Measurements from ENCODE around the gene DNAH12. TPM values are rescaled to one million over a fixed set of nuclear protein-coding genes. Genes with fewer than 3 reads are reported as not detected.

DNAH12 gene
- total and polyA plus RNA-seq, 2 of the 13 experiments (the other 11 are each of a cell fraction or from before 2014, with no cell fraction given) = 0.11 TPM

- TF ChIP-seq RARA (CRISPR knock-in tag; IDR thresholded peaks at IDR 0.05) = no peak
- TF ChIP-seq ATF5 (CRISPR knock-in tag; IDR thresholded peaks at IDR 0.05; ENCODE audit: low read depth) = no peak
- TF ChIP-seq ZFP90 (CRISPR knock-in tag; IDR thresholded peaks at IDR 0.05; ENCODE audit: borderline replicate concordance) = no peak
- TF ChIP-seq BRCA1 (CRISPR knock-in tag; IDR thresholded peaks at IDR 0.05) = no peak
- no peak for TF ChIP-seq PBX2 (CRISPR knock-in tag; IDR thresholded peaks at IDR 0.05)
Measured at GRCh38 chr3:57569859-57570450, 25.8 kb upstream of the DNAH12 start (continued).

- POLR2A ChIA-PET = no interaction called here
- Histone ChIP-seq H3K9ac (ENCODE audit: insufficient read depth, low read depth, low read length) (no peak overlapping the region), H4K20me1 (ENCODE audit: insufficient read depth, low read length) (no peaks in the 10 kb centered on the region), H3K27me3 (ENCODE audit: control insufficient read depth in 1 of 2, insufficient read depth in 2 of 2, low read length in 2 of 2) (no peaks in the 10 kb centered on the region; a peak in 1 of 5 replicates), H3K79me2 (ENCODE audit: insufficient read depth, low read length) (peaks cover 53% of the 10 kb centered on the region), H3K36me3 (replicated peaks in 1 of 2; ENCODE audit: control insufficient read depth in 1 of 2, insufficient read depth in 2 of 2, low read length in 2 of 2) (peaks cover 0 to 6% of the 10 kb centered on the region in 2 experiments; a peak in 2 of 5 replicates), H3K4me2 (ENCODE audit: low read depth, low read length) (peak overlapping the region; percentile 98; the same call in 1 of the 2 replicates), H3K9me3 (ENCODE audit: low read length) (no peaks in the 10 kb centered on the region), H3K4me1 (ENCODE audit: insufficient read depth, low read length) (peaks cover 38% of the 10 kb centered on the region), H2AFZ (ENCODE audit: low read length) (no peak overlapping the region), H3K27ac (ENCODE audit: extremely low read length, insufficient read depth, low read length) (no peak overlapping the region), H3K4me3 (replicated peaks in 1 of 3; ENCODE audit: insufficient read depth in 1 of 3, low read depth in 2 of 3, low read length in 3 of 3) (no peak overlapping the region)
- no peak for DNase-seq (ENCODE audit: low spot score)
- intact Hi-C loops (cut with micrococcal nuclease; ENCODE audit: unreplicated experiment) = loop anchor here (5.0 kb wide), 1 partner anchor 38 kb away; the partner anchor contains the start of gene ARF4
- BruUV-seq (replicated peaks) = no TSS peak
- in situ Hi-C loops (cut with HindIII; ENCODE audit: extremely low pct_ligation_motif_present, low pct_unique_long_range_greater_than_20kb) = loop anchor here (10.0 kb wide), 1 partner anchor 165 kb away; no protein-coding TSS in a partner anchor
- TF ChIP-seq ZNF749 (CRISPR knock-in tag; IDR thresholded peaks at IDR 0.05; ENCODE audit: borderline replicate concordance) = no peak
- no peak for TF ChIP-seq ZNF121 (CRISPR knock-in tag; IDR thresholded peaks at IDR 0.05)
- TF ChIP-seq ZFAT (CRISPR knock-in tag; conservative IDR thresholded peaks at IDR 0.05) = no peak
- no peak for TF ChIP-seq POGZ (CRISPR knock-in tag; IDR thresholded peaks at IDR 0.05)
- no peak for TF ChIP-seq YY1 (IDR thresholded peaks at IDR 0.05; ENCODE audit: insufficient read depth, insufficient replicate concordance, low read depth, low read length)
- TF ChIP-seq ZNF691 (CRISPR knock-in tag; IDR thresholded peaks at IDR 0.05; ENCODE audit: borderline replicate concordance, low read depth) = no peak
- no peak for TF ChIP-seq BCL6 (CRISPR knock-in tag; IDR thresholded peaks at IDR 0.05)
- no peak for TF ChIP-seq THRA (CRISPR knock-in tag; IDR thresholded peaks at IDR 0.05; ENCODE audit: borderline replicate concordance)
- no peak for TF ChIP-seq TCF7L2 (IDR thresholded peaks at IDR 0.05; ENCODE audit: low read depth, low read length)
- TF ChIP-seq ZNF3 (CRISPR knock-in tag; IDR thresholded peaks at IDR 0.05) = no peak
- no peak for TF ChIP-seq ZMAT5 (CRISPR knock-in tag; IDR thresholded peaks at IDR 0.05; ENCODE audit: borderline replicate concordance, low read depth)
- no peak for TF ChIP-seq NCOA1 (CRISPR knock-in tag; IDR thresholded peaks at IDR 0.05)
- TF ChIP-seq KLF15 (CRISPR knock-in tag; IDR thresholded peaks at IDR 0.05; ENCODE audit: borderline replicate concordance) = no peak
- no peak for TF ChIP-seq FOSL2 (CRISPR knock-in tag; IDR thresholded peaks at IDR 0.05)
- TF ChIP-seq SP2 (CRISPR knock-in tag; IDR thresholded peaks at IDR 0.05) = no peak
- ATAC-seq = no peak
- CTCF ChIA-PET (ENCODE audit: low intra/inter-chr PET ratio, low total read pairs) = no interaction called here
- no peak for FAIRE-seq
- 96% methylated on average over 1 of the region's 1 CpG for WGBS (ENCODE audit: low lambda C conversion rate)
Measured at GRCh38 chr3:57559526-57559925, 15.4 kb upstream of the DNAH12 start.

All from HepG2 (cell line).